Astrocyte (in vitro differentiated cells and primary cell): Measurements from ENCODE around the gene ZBTB7C. TPM values are rescaled to one million over a fixed set of nuclear protein-coding genes. Genes with fewer than 3 reads are reported as not detected.

Experiments
- DNase-seq: peaks from one replicate; pipeline ENCODE4 v3.0.0-alpha.2; 2010; ENCODE audit warnings: low read depth
- FAIRE-seq: peaks from 2 replicates; lab custom pipeline; 2011; peaks lifted over from hg19 to GRCh38; lab: Jason Lieb, UNC
- H2AFZ ChIP-seq: 2 replicates; pipeline ENCODE4 v1.6.0; 2012; ENCODE audit warnings: low read depth, low read length, inconsistent platforms
- H3K27ac ChIP-seq: 2 replicates; pipeline ENCODE4 v1.5.1; 2011; ENCODE audit warnings: low read depth, low read length, inconsistent platforms
- H3K27me3 ChIP-seq: 2 replicates; pipeline ENCODE4 v1.6.0; 2011; ENCODE audit warnings: low read length, inconsistent platforms; ENCODE audit not compliant: insufficient read depth
- H3K36me3 ChIP-seq: 2 replicates; pipeline ENCODE4 v1.5.1; 2011; ENCODE audit warnings: low read length, inconsistent platforms; ENCODE audit not compliant: insufficient read depth
- H3K4me1 ChIP-seq: 2 replicates; pipeline ENCODE4 v1.5.1; 2011; ENCODE audit warnings: low read length, inconsistent platforms; ENCODE audit not compliant: insufficient read depth
- H3K4me2 ChIP-seq: 2 replicates; pipeline ENCODE4 v1.6.0; 2012; ENCODE audit warnings: low read length, inconsistent platforms
- H3K4me3 ChIP-seq: 2 replicates; pipeline ENCODE4 v1.5.1; 2011; ENCODE audit warnings: low read depth, mild to moderate bottlenecking, low read length, inconsistent platforms; ENCODE audit not compliant: insufficient read depth
- H3K79me2 ChIP-seq: 2 replicates; pipeline ENCODE4 v1.6.0; 2012; ENCODE audit warnings: mild to moderate bottlenecking, low read length, inconsistent platforms; ENCODE audit not compliant: insufficient read depth
- H3K9ac ChIP-seq: 2 replicates; pipeline ENCODE4 v1.6.0; 2012; ENCODE audit warnings: mild to moderate bottlenecking, low read length, inconsistent platforms
- H3K9me3 ChIP-seq: 2 replicates; pipeline ENCODE4 v1.5.1; 2012; ENCODE audit warnings: low read depth, mild to moderate bottlenecking, low read length, inconsistent platforms; ENCODE audit not compliant: insufficient read depth
- H4K20me1 ChIP-seq: 2 replicates; pipeline ENCODE4 v1.6.0; 2012; ENCODE audit warnings: low read length, inconsistent platforms; ENCODE audit not compliant: insufficient read depth
- H3K27ac Mint-ChIP-seq: one replicate; pipeline ENCODE4 v1.8.0; 2021; ENCODE audit warnings: mild to moderate bottlenecking, mixed read lengths; ENCODE audit not compliant: unreplicated experiment
- H3K27me3 Mint-ChIP-seq: one replicate; pipeline ENCODE4 v1.8.0; 2021; ENCODE audit warnings: low read depth, mixed read lengths; ENCODE audit not compliant: unreplicated experiment
- H3K36me3 Mint-ChIP-seq: one replicate; pipeline ENCODE4 v1.8.0; 2021; ENCODE audit warnings: low read depth, mixed read lengths; ENCODE audit not compliant: unreplicated experiment
- H3K4me1 Mint-ChIP-seq: one replicate; pipeline ENCODE4 v1.8.0; 2021; ENCODE audit warnings: low read depth, mixed read lengths; ENCODE audit not compliant: unreplicated experiment
- H3K4me3 Mint-ChIP-seq: one replicate; pipeline ENCODE4 v1.8.0; 2021; ENCODE audit warnings: mild to moderate bottlenecking, moderate library complexity, mixed read lengths; ENCODE audit not compliant: unreplicated experiment
- H3K9me3 Mint-ChIP-seq: one replicate; pipeline ENCODE4 v1.8.0; 2021; ENCODE audit warnings: mild to moderate bottlenecking, mixed read lengths; ENCODE audit not compliant: unreplicated experiment
- CTCF ChIP-seq: IDR thresholded peaks from 2 replicates; pipeline ENCODE4 v1.5.1; 2011; ENCODE audit warnings: low read depth, mild to moderate bottlenecking, inconsistent platforms, low read length, moderate library complexity; ENCODE audit not compliant: insufficient read depth
- EZH2 ChIP-seq: IDR thresholded peaks from 2 replicates; pipeline ENCODE4 v1.6.1; 2012; ENCODE audit warnings: mild to moderate bottlenecking, low read length, inconsistent platforms; ENCODE audit not compliant: insufficient read depth
- total RNA-seq: library from RNA; stranded (reverse); gene quantifications from 2 replicates; pipeline ENCODE4 v1.2.1, GENCODE V29; 2021

ZBTB7C gene
- total RNA-seq, 1 donor from 2014 or later, result 1.0 TPM

- Histone ChIP-seq H3K27ac (no peak overlapping the region), H3K4me3 (no peak overlapping the region), H3K4me1 (peaks cover 7% of the 10 kb centered on the region), H3K9me3 (no peaks in the 10 kb centered on the region), H2AFZ (no peak overlapping the region), H3K4me2 (no peak overlapping the region), H3K27me3 (peaks cover 17% of the 10 kb centered on the region), H4K20me1 (no peaks in the 10 kb centered on the region), H3K36me3 (no peaks in the 10 kb centered on the region), H3K9ac (no peak overlapping the region), H3K79me2 (no peaks in the 10 kb centered on the region)
- peaks cover 16% of the 10 kb centered on the region for H3K27me3 Mint-ChIP-seq
- H3K9me3 Mint-ChIP-seq, result peaks cover 5% of the 10 kb centered on the region
- H3K27ac Mint-ChIP-seq, result no peak overlapping the region
- no peaks in the 10 kb centered on the region for H3K36me3 Mint-ChIP-seq
- H3K4me1 Mint-ChIP-seq, result peaks cover 29% of the 10 kb centered on the region
- DNase-seq (no peak), FAIRE-seq (no peak)
- H3K4me3 Mint-ChIP-seq, result no peak overlapping the region
- TF ChIP-seq CTCF (no peak), EZH2 (no peak)
These were observed 21.9 kb downstream of the ZBTB7C start for GRCh38 chr18:48387300-48387699.

DNA sequence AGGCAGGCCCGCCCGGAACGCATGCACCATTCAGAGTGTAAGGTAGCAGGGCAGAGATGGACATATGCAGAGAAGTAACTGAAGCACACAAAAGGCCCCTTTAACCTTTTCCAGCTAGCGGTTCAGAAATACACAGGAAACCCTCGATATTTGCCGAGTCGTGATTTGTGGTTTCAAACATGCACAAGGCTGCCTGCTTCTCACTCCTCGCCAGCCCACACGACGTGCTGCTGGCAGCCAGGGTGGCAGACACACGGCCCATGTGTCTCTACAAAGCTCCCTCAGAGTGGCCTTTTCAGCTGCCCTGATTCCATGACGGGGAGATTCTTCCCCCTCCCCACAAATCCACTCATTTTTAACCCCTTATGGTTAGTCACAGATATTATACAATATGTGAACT lies 23.6 kb downstream of the ZBTB7C start:
- H3K4me1 Mint-ChIP-seq, result peaks cover 20% of the 10 kb centered on the region
- H2AFZ ChIP-seq, result no peak overlapping the region

More for the DNA sequence above, 23.6 kb downstream of the ZBTB7C start:
- Histone ChIP-seq H3K4me2 (no peak overlapping the region), H3K9me3 (no peaks in the 10 kb centered on the region), H3K27ac (no peak overlapping the region), H3K4me1 (peaks cover 5% of the 10 kb centered on the region), H3K79me2 (no peaks in the 10 kb centered on the region), H3K9ac (no peak overlapping the region), H4K20me1 (no peaks in the 10 kb centered on the region), H3K36me3 (no peaks in the 10 kb centered on the region), H3K27me3 (peaks cover 5% of the 10 kb centered on the region), H3K4me3 (no peak overlapping the region)
- DNase-seq (no peak), FAIRE-seq (no peak)
- Mint-ChIP-seq H3K36me3 (no peaks in the 10 kb centered on the region), H3K27me3 (peaks cover 20% of the 10 kb centered on the region), H3K27ac (peak overlapping the region; percentile 15), H3K4me3 (no peak overlapping the region), H3K9me3 (no peaks in the 10 kb centered on the region)
- no peak for TF ChIP-seq CTCF
